OCI-LY7 (cell line): ENCODE data around the gene SLC25A40. TPM values are rescaled to one million over a fixed set of nuclear protein-coding genes. Genes with fewer than 3 reads are reported as not detected.

Source experiments
- BruUV-seq: library from RNA; stranded (reverse); fragments of 400-500 nt; replicated peaks from 2 replicates; lab custom pipeline; 2021; lab: Mats Ljungman, UMichigan
- CTCF ChIA-PET: fragments of 300-600 bp; sonication (Branson Sonifier 250); formaldehyde crosslinking; loops from one replicate; lab custom pipeline; 2022; ENCODE audit warnings: antibody characterized with exemption; ENCODE audit not compliant: unreplicated experiment; lab: Charles Lee
- POLR2A ChIA-PET: fragments of 300-600 bp; sonication (Branson Sonifier 250); formaldehyde crosslinking; loops from one replicate; lab custom pipeline; 2022; ENCODE audit warnings: antibody characterized with exemption; lab: Charles Lee
- DNase-seq: peaks from one replicate; pipeline ENCODE4 v3.0.0-alpha.2; 2015; ENCODE audit warnings: low spot score
- H2AFZ ChIP-seq: fragments of 200-600 bp; sonication (generic), shearing (Covaris generic); 2 replicates; pipeline ENCODE4 v1.6.1; 2014; ENCODE audit warnings: mild to moderate bottlenecking, antibody characterized with exemption, low read length, moderate library complexity
- H3K27ac ChIP-seq: fragments of 200-600 bp; sonication (generic); 2 replicates; pipeline ENCODE4 v1.5.1; 2014; ENCODE audit warnings: mixed run types, low read depth, mild to moderate bottlenecking, moderate library complexity, low read length, inconsistent platforms; ENCODE audit not compliant: poor library complexity, severe bottlenecking
- H3K36me3 ChIP-seq: fragments of 200-600 bp; sonication (generic); 2 replicates; pipeline ENCODE4 v1.6.1; 2014; ENCODE audit warnings: mild to moderate bottlenecking, antibody characterized with exemption, low read length, moderate library complexity, mixed read lengths; ENCODE audit not compliant: insufficient read depth
- H3K4me1 ChIP-seq: fragments of 200-600 bp; sonication (generic); 2 replicates; pipeline ENCODE4 v1.5.1; 2014; ENCODE audit warnings: mild to moderate bottlenecking, low read length; ENCODE audit not compliant: insufficient read depth, poor library complexity, severe bottlenecking
- H3K4me2 ChIP-seq: fragments of 200-600 bp; sonication (generic); 2 replicates; pipeline ENCODE4 v1.6.1; 2014; ENCODE audit warnings: mild to moderate bottlenecking, low read length
- H3K4me3 ChIP-seq: fragments of 200-600 bp; sonication (generic); 2 replicates; pipeline ENCODE4 v1.5.1; 2014; ENCODE audit warnings: mild to moderate bottlenecking, low read depth, low read length; ENCODE audit not compliant: poor library complexity, severe bottlenecking
- H3K79me2 ChIP-seq: fragments of 200-600 bp; sonication (generic); 2 replicates; pipeline ENCODE4 v1.6.1; 2016; ENCODE audit warnings: low read depth, mild to moderate bottlenecking, low read length, moderate library complexity, mixed read lengths; ENCODE audit not compliant: insufficient read depth
- H3K9me2 ChIP-seq: fragments of 200-600 bp; sonication (generic); 2 replicates; pipeline ENCODE4 v1.6.1; 2016; ENCODE audit warnings: mild to moderate bottlenecking, low read length, mixed read lengths; ENCODE audit not compliant: insufficient read depth
- H3K9me3 ChIP-seq: fragments of 200-600 bp; sonication (generic); 2 replicates; pipeline ENCODE4 v1.6.1; 2014; ENCODE audit warnings: mild to moderate bottlenecking, mixed run types, low read length, mixed read lengths
- H4K20me1 ChIP-seq: fragments of 200-600 bp; sonication (generic); 2 replicates; pipeline ENCODE4 v1.6.1; 2014; ENCODE audit warnings: mild to moderate bottlenecking, antibody characterized with exemption, low read length, moderate library complexity, mixed read lengths; ENCODE audit not compliant: insufficient read depth
- CTCF ChIP-seq: fragments of 200-600 bp; sonication (generic); conservative IDR thresholded peaks from 2 replicates; pipeline ENCODE4 v1.5.1; 2014; ENCODE audit warnings: mild to moderate bottlenecking, antibody characterized with exemption, low read length, moderate library complexity, mixed read lengths
- EZH2phosphoT487 ChIP-seq: fragments of 200-600 bp; sonication (generic); IDR thresholded peaks from 2 replicates; pipeline ENCODE4 v1.6.1; 2018; ENCODE audit warnings: low read depth, borderline replicate concordance, mild to moderate bottlenecking, mixed run types, antibody characterized with exemption, low read length, moderate library complexity, mixed read lengths
- intact Hi-C: fragments of 100-400 bp; cut with micrococcal nuclease; formaldehyde crosslinking; loops from one replicate; pipeline ENCODE4 v1.10.0; 2022; ENCODE audit not compliant: unreplicated experiment
- total RNA-seq, 2 experiments: library from RNA; depleted of rRNA in 1 of 2; stranded (reverse); fragments of >200 nt in 1 of 2; shearing (Covaris generic) in 1 of 2; gene quantifications; 2 replicates each; pipeline ENCODE4 v1.2.3, GENCODE V29; 2014 to 2022

SLC25A40 gene
- total RNA-seq, 2 experiments from 2014 or later = 21.0 to 53.6 TPM

GRCh38 chr7:87852306-87852705, 23.9 kb downstream of the SLC25A40 start:
- no peak for DNase-seq
- no peak overlapping the region for H3K4me3 ChIP-seq
- no peaks in the 10 kb centered on the region for H3K9me2 ChIP-seq
- H3K4me2 ChIP-seq = no peak overlapping the region
- TF ChIP-seq CTCF (no peak), EZH2phosphoT487 (no peak)
- no peaks in the 10 kb centered on the region for H3K4me1 ChIP-seq
- intact Hi-C loops = no loop called here
- H4K20me1 ChIP-seq = no peaks in the 10 kb centered on the region
- H3K9me3 ChIP-seq = no peaks in the 10 kb centered on the region; the same call in 1 of the 2 replicates
- POLR2A ChIA-PET = no interaction called here
- CTCF ChIA-PET = no interaction called here
- peaks cover 79% of the 10 kb centered on the region for H3K36me3 ChIP-seq
- H3K27ac ChIP-seq = no peak overlapping the region
- no peak overlapping the region for H2AFZ ChIP-seq
- no TSS peak for BruUV-seq
- H3K79me2 ChIP-seq = 0 out of 2 replicates have a peak, but pooled peaks cover 5% of the 10 kb centered on the region

GRCh38 chr7:87850836-87851593, 25.1 kb downstream of the SLC25A40 start:
- H3K27ac ChIP-seq = no peak overlapping the region
- intact Hi-C loops = no loop called here
- H3K36me3 ChIP-seq = peaks cover 78% of the 10 kb centered on the region
- TF ChIP-seq EZH2phosphoT487 (no peak), CTCF (no peak)
- no peak overlapping the region for H2AFZ ChIP-seq
- H3K79me2 ChIP-seq = 0 out of 2 replicates have a peak, but pooled peaks cover 5% of the 10 kb centered on the region
- ChIA-PET POLR2A (interaction anchor here (0.7 to 1.0 kb wide), 3 partner anchors 10 to 14 kb away, joined by 3 to 4 read pairs (median 4); no protein-coding TSS in a partner anchor), CTCF (no interaction called here)
- H3K9me3 ChIP-seq = no peaks in the 10 kb centered on the region; the same call in 1 of the 2 replicates
- no peak overlapping the region for H3K4me3 ChIP-seq
- H3K4me1 ChIP-seq = no peaks in the 10 kb centered on the region
- no peak overlapping the region for H3K4me2 ChIP-seq
- H4K20me1 ChIP-seq = no peaks in the 10 kb centered on the region
- DNase-seq = no peak
- no peaks in the 10 kb centered on the region for H3K9me2 ChIP-seq
- no TSS peak for BruUV-seq

- Histone ChIP-seq H3K27ac (no peak overlapping the region), H3K36me3 (peaks cover 57% of the 10 kb centered on the region), H4K20me1 (no peaks in the 10 kb centered on the region), H3K9me2 (no peaks in the 10 kb centered on the region), H3K4me1 (no peaks in the 10 kb centered on the region), H3K4me3 (no peak overlapping the region), H3K9me3 (no peaks in the 10 kb centered on the region), H2AFZ (no peak overlapping the region), H3K4me2 (no peak overlapping the region), H3K79me2 (no peaks in the 10 kb centered on the region; the same call in 1 of the 2 replicates)
- ChIA-PET CTCF (no interaction called here), POLR2A (interaction anchor here (0.9 to 1.8 kb wide), 6 partner anchors 10 to 471 kb away, joined by 3 to 7 read pairs (median 4); no protein-coding TSS in a partner anchor)
- BruUV-seq = no TSS peak
- no peak for TF ChIP-seq CTCF
- TF ChIP-seq EZH2phosphoT487 = no peak
- DNase-seq = no peak
- intact Hi-C loops = no loop called here
Measured at GRCh38 chr7:87837597-87837996, 38.6 kb downstream of the SLC25A40 start.
